ENCODE measurements around the gene NKRF.
"Not testable (repeated sequence)": the region's sequence is repeated elsewhere in the genome, so short reads cannot be mapped to it uniquely, and the experiment has no call there.

The NKRF gene

DNA sequence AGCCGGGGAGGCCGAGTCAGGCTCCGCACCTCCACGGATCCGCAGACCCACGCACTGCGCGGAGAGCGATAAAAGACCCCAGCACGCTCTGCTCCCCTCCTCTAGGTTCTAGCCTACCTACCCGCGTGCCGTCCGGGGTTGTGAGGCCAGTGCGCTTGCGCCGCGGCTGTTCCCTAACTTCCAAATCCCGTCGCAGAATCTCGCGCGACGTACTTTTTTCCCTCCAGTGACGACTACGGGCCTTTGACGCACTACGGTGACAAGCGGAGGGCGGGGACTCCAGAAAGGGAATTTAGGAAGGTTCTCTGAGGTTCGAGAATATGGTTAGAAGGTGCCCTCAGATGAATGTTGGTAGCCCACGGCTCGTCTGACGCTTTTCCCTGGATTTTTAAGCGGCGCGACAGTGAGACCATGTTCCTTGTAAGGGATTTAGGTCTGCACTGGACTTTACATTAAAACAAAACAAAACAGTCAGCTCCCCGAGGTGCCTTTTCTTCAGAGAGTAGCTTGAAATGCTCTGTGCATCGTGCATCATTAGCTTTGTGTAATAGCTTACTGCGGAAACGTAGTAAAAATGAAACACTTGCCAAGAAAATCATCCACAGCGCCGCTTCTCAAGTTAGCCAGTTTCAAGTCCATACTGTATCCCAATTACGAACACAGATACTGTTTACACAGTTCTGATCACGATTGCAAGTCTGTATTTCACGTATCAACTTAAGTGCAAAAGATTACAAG lies at the start of gene NKRF:
NKRF (minus strand) TSS at position 145 of the 738 bp plus-strand sequence.
- DNase-seq = peak; percentile 95

DNA sequence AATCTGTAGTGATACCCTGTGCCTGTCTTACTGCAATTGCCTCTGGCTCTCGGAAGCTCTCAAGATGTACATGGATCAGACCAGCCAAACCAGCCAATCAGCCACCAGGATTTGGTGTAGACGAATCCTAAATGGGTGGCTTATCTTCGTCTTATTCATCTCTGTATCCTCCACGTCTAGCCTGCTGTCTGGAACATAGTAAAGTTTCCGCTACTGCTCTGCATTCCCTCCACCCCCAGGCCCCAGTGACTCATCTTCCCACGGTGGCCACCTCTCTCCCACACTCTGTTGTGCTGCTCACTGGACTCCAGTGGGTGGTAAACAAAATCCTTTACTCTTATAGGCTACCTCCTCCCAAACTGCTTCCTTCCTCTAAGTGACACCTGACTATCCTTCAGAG lies 48.9 kb upstream of the NKRF start:
- DNase-seq = peak; percentile 35

DNA sequence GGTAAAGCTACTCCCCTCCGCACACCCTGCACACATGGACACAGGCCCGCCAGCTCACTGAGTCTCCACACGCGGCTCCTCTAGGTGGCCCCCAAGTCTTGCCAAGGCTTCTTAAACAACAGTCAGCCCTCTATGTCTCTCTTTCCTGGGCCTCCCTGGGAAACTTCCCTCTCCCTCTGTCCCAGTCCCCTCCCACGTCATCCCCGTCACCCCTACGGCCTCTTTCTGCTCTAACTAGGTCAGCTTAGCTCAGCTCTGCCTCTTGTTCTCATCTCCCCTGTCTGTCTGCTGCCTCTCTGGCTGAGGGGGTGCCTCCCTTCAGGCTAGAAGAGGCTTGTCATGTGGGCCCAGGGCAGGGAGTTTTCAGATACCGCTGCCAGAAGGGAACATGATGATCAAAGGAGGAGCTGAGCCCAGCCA lies 47.9 kb upstream of the NKRF start:
- DNase-seq = peak; percentile 22

DNA sequence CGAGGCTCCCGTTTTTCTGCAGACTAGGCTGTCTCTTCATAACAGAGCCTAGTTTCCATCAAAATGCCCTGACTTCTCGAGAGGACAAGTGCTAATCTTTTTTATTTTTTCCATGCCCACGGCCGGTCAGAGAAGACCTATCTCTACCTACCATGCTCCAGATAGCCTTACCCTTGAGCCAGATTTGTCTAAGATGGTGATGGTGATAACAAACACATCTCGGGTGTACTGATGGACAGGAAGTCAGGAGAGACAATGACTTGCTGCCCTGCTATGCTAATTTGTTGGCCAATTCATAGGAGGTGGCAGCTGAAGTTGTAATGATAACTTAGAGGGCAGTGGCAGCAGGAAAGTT lies 42.2 kb upstream of the NKRF start:
- no peak for DNase-seq

DNA sequence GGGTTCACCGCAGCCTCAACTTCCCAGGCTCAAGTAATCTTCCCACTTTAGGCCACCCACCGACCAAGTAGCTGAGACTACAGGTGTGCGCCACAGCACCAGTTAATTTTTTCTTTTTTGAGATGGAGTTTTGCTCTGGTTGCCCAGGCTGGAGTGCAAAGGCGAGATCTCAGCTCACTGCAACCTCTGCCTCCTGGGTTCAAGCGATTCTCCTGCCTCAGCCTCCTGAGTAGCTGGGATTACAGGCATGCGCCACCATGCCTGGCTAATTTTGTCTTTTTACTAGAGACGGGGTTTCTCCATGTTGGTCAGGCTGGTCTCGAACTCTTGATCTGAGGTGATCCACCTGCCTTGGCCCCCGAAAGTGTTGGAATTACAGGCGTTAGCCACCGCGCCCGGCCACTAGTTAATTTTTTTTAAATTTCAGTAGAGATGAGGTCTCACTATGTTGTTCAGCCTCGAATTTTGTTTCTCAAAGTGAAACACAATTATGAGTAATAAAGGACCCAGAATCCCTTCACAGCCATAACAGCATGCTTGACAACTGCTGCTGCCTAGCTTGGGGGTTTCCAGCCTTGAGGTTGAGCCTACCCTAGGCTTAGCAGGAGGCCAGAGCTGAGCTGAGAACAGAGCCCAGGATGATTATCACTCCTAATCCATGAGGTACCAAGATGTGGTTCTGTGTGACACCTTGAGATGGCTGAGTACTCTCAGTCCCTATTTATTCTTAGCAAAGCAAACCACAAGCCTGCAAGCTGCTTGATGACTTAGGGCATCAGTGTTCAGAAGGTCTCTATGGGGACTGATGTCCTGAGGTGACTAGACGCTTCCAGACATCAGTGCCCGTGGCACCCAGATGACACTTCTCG lies 41.6 kb upstream of the NKRF start:
- no peak for DNase-seq

DNA sequence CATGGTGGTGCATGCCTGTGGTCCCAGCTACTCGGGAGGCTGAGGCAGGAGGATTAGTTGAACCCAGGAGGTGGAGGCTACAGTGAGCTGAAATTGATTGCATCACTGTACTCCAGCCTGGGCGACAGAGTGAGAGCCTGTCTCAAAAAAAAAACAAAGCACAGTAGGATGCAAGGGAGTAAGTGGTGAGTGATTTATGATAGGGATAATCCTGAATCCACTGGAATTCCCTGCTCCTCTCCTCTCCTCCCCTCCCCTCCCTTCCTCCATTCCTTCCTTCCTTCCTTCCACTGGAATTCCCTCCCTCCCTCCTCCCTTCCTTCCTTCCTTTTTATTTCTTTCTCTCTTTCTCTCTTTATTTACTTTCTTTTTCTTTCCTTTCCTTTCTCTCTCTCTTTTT lies 40.9 kb upstream of the NKRF start:
- DNase-seq = no peak

DNA sequence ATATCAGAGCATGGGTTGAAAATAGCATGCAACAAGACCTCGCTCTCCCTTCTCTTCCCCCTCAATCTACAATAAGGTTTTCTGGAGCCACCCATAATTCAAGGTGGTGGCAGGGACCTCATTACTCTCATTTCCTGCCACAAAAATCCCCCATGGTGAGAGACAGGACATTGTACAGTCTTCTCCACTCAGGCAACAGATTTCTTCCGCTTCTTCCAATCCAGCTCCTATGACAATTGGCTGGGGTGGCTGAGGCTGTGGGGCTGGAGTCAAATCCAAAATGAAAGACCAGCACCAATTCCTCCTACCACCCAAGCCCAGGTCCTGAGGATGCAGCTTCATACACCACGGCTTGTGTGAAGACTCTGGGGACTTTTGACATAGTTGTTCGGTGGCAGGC lies 40.3 kb upstream of the NKRF start:
- DNase-seq = no peak

DNA sequence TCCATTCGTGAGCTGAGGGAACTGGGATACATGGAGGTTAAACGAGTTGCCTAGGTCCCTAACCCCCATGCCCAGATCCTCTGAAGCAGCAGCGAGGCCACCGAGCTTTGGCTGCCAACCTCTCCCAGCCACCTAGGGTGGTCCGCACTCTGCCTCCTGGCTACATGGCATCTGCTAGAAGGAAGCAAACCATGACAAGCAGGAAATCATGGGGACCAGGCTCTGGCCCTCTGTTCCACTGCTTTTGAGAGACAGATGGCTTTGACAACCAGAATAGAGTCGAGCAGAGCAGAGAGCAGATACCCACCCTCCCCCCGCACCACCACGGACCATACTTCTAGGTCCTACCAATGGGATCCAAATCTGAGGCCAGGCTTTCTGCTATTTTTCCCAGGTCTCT lies 37.5 kb upstream of the NKRF start:
- DNase-seq = no peak

DNA sequence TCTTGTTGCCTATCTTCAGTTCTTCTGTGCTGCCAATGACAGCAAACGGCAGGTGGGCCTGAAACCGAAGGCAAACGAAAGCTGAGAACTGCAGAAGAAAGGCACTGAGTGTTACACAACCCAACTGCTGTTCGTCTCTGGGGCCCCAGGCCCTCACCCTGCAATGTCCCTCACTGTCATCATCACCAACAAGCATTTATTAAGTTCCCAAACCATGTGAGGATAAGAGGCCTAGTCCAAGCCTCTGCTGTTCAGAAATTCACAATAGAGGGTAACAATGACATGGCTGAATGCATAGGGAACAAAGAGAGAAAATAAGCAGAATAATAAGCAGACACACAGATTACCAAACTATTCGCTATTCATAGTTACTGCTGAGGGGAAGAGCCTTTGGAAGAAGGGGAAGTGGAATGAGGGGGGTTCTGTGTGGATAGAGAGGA lies 34.5 kb upstream of the NKRF start:
- peak; percentile 30 for DNase-seq

DNA sequence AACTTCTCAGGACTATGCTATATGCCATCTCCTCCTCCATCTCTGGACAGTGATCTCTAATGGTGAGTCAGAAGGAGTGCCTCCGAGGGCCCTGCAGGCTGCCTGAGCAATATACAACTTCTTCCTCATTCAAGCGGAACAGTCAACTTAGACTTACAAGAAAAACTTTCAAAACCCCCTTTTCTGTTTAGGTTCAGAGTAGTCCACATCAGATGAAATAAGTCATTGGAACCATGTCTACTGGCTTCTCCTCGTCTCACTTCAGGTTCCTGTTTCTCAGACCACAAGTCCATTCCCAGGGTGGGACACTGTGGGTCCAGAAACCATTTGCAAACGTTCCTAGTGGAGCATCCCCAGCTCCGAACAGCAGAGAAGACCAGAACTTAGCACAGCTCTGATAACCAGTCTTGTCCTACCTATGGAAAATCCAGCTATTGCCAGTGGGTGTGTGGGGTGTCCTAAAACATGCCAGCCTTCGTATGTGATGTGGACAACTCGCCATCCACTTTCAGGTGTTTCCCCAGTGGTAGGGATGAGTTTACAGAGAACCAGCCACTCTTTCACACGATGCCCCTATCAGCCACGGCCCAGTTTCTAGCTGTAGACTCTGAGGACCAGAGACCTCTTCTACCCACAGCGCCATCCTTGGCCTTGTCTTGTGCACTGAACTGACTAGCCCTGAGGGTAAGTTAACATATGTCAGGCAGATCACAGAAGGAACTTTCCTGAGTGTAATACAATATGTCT lies 32.7 kb upstream of the NKRF start:
- peak; percentile 79 for DNase-seq

DNA sequence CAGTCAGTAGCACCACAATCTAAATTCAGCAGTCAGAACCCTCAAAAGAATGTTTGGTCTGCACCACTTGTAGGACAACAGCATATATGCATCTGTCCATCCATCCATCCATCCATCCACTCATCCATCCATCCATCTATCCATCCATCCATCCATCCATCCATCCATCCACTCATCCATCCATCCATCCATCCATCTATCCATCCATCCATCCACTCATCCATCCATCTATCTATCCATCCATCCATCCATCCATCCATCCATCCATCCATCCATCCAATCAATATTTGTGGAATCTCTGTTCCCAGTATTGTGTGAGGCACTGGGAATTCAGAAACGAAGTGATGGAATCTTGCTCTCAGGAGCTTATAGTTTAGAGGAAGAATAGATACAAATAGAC lies 31.2 kb upstream of the NKRF start:
- not testable (repeated sequence) for DNase-seq

DNA sequence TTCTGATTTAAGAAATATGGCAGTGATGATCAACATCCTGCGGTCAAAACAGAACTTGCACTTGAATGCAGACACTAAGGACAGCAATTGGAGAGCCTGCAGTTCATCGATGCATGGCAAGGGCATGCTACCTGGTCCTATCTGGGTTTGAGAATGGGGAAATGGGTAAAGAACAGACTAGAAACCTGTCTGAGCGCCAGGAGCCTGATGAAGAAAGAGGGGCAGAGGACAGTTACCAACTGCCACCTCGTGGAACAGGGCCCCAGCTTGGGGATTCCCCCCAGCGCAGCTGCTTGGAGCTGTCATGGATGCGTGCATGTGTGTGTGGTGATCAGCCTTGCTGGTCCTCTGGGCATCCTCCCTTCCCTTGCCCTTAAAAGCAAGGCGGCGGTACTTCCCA lies 30.2 kb upstream of the NKRF start:
- no peak for DNase-seq

DNA sequence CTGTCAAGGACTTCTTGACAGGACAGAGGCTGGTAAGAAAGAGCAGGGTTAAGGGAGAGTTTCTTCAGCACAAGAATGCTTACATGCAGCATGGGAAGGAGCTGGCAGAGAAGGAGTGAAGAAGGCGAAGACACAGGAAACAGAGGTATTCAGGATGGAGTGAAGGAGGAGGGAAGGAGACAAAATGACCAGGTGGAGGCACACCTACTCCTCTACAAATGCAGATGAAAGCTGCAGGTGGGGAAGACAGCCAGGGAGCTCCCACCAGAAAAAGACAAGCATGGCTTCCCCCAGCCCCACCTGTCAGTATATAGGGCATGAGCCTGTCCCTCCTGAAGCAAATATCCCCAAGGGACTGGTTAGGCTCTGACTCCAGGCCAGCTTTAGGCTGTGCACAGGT lies 29.6 kb upstream of the NKRF start:
- no peak for DNase-seq

DNA sequence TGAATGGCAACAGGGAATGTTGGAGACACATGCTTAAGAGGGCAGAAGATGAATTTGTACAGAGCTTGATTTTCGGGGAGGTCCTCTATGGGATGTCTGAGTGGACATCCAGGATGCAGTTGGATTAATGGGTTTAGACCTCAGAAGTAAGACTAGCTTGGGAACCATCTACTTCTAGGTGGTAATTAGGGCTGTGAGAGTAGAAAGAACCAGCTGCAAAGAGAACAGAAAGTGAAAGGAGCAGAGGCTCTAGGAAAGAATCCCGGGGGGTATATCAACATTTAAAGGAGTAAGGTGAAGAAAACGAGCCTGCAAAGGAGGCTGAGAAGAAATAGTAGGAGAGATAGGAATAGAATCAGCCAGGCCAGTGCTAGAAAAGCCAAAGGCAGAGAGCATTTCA lies 29.0 kb upstream of the NKRF start:
- no peak for DNase-seq

DNA sequence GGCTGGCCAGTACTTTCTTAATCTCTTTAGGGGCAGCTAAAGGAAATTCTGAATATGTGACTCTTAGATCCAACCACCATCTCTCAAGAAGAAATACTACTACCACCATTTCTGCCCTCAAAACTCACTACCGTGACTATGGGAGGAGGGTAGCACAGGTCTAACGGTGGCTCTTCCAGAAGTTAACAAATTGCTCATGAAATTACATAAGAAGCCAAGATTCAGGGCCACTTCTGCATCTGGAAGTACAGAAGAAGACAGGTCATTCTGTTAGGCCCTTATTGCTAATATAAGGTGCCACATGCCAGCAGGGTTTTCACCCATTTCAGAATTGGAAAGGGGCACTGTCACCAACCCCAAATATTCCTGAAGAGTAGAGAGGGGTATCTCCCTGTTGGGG lies 19.6 kb upstream of the NKRF start:
- DNase-seq = no peak

DNA sequence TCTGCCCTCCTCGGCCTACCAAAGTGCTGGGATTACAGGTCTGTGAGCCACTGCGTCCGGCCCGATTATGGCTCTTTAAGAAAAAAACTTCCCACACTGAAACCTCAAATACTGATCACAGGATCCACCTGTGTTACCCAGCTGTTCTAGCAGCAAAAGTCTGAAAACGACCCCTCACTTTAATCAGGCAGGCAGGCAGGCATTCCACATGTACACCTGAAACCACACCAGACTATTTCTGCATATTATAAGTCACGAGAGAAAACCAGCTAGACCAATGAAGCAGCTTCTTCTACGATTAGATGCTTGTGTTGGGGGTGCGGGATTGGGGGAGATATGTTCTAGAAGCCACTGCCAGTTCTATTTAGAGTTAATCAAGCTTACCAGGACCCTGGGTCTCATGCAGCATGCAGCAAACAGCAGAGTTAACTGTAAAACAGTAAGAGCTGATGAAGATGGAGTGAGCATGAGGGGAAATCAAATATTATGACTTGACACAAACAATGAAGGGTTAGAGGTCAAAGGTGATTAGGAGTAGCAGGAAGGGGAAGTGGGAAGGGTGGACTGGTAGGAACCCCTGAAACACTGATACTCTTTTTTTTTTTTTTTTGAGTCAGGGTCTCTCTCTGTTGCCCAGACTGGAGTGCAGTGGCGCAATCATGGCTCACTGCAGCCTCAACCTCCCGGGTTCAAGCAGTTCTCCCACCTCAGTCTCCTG lies 18.9 kb upstream of the NKRF start:
- no peak for DNase-seq

DNA sequence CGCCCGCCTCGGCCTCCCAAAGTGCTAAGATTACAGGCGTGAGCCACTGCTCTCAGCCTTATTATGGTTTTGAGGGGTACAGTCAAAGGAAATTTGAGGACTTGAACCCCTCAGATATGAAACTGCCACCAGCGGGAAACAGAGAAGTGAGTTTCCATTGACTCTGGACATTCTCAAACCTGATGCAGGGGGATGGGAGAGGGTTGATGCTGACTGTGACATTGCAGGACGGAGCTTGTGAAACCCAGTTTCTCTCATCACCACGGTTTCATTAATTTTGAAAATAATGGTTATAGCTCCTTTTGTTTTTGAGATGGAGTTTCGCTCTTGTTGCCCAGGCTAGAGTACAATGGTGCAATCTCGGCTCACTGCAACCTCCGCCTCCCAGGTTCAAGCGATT lies 18.2 kb upstream of the NKRF start:
- no peak for DNase-seq

DNA sequence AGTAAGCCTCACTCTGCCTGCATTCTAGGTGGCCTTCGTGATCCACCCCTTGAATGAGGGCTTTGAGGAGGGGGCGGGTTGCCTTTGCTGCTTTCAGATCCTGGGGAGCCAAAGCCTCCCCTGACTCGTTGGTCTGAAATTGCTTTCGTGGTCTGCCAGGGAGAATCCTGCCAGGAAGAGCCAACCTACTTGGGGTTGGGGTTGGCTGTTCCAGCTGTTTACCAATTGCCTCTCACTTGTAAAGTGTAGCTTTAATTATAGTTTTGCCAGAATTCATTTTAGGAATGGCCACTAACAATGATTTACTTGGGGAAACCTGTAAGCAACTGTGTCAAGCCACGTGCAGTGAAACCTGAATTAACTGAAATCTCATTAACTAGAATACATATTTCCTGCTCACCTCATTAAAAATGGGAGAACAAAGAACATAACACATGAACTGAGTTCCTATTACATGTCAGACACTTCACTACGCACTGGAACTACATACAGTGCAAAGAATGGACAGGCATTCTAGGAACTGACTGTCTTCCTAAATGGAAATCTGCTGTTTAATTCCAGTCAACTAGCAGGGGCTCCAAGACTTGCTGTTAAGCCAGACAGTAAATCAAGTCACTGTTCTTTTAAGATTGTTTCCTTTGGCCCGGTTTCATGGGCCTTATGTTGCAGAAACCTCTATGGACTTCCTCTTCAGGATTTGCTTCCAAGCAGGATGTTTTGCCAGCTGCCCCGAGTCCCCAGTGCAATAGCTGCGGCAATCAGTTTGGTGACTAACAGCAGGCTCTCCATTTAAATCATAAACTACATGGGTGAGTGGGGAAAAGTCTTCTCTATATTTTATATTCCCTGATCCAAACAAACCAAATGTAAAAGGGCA lies 16.4 kb upstream of the NKRF start:
- DNase-seq = peak; percentile 44

DNA sequence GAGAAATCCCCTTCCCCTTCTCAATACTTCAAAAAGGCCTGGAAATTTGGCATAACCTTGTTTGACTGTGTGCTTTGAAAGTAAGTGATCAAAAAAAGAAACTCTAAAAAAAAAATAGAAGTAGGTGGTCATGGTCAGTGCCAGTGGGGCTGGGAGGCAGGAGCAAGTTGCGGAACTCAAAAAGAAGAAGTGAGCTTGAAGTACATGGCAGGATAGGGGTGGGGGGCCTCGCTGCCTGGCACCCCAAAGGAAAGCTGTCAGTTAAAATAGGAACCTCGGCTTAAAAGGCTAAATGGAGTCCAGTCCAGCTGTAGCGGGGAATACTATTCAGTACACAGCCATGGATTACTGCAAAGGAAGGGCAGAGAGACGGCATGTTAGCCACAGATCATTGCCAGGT lies 12.2 kb upstream of the NKRF start:
- DNase-seq = peak; percentile 48

DNA sequence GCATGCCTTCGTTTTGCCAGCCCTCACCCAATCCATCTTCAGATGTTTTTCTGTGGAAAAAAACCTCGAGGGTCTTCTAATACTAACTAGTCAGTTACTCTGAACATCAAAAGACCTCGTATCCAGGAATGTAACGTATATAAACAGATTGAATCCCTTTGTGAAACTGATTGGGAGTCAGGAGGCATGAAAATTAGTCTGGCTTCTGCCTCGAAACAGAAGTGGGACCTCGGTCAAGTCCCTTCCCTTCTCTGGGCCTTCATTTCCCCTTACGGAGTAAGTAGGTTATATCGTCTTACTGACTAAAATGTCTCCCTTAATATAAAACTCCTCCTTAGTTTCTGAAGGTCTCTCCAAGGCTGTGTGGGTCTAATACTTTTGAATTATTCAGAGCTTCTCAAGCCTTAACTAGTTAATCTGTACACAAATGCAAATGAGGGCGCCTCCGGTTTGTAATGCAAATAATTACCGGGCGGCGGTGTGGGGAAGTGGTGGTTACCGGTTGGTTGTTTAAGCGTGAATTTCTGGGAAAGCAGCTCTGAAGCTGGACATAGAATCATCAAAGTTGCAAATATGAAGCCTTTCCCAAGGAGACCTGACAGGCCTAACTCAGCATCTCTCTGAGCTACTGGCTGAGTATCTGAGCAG lies 11.4 kb upstream of the NKRF start:
- DNase-seq = peak; percentile 50

DNA sequence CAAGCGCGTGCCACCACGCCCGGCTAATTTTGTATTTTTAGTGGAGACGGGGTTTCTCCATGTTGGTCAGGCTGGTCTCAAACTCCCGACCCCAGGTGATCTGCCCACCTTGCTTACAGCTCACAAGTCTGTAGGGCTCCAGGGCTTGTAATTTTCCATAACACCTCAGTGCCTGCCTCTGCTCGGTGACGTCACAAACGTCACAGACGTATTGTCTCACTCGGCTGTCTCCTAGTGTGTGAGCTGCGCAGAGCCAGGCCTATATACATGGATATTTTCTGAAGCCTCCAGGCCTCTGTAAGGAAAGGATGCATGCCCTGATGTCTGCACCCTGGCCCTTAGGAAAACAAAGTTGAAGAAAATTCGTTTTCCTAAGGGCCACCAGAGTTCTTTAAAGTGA lies 8.6 kb upstream of the NKRF start:
- no peak for DNase-seq

DNA sequence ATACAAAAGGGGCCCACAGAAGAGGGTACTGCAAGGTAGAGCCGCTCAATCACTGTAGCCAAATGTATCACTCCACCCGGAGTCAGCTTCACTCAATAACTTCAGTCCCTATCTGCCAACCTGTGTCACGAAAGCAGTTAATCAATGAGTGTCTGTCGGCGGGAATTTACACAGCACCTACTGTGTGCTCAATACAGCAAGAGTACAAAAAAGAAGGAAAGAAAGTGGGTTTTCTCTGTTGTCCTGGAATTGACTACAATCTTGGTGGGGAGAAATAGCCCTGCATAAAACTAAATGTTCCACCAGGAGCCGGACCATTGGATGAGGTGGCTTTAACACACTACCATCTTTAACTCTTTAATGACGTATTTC lies 780 bp upstream of the NKRF start:
- no peak for DNase-seq

Measured in suppressor macrophage treated with lipopolysaccharide for 4 hours (primary cell).